Measurements from ENCODE around the gene DDX28.

Gene DDX28

DNA sequence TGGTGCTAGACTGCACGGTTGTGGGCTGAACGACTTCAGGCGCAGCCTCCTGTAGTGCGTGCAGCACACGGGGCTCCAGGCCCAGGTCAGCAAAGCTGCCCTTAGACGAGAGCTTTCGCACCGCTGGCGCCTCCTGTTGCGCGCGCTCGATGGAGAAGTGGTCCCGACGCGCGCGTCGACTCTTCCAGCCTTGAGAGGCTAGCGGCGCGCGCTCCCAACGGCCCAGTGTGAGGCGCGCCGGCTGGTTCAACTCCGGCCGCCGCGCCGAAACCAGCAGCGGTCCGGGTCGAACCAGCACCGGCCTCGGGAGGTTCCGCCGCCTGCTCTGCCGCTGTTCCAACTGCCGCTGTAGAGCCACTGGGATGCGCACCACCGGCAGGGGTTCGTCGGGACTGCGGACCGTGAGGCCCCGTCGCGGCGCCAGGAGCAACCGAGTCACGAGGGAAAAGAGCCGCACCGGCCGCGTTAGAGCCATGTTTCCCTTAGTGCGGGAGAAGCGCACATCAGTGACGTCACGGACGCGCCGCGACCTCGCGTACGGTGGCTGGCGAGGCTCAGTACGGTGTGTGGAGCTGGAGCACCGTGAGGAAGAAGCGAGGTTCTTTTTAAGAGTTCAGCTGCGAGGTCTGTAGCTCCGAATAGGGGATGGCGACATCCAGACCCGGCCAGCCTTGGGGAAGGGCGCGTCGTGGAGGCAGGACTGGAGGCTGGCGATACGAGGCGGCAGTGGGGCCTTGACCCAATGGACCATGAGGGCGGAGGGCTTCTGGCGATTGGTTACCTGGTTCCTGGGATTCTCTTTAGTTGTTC, at the start of gene DDX28, which contains the start of gene DUS2:
Gene DDX28 (minus strand): TSS at position 505 of the 810 bp plus-strand sequence. CDS start 30 bp downstream, at position 475.
Gene DUS2 (plus strand): TSS at position 557 of the 810 bp plus-strand sequence. CDS start 14,740 bp downstream, outside the sequence.
- DNase-seq = peak; percentile 96 to 97 (median 96)

DNA sequence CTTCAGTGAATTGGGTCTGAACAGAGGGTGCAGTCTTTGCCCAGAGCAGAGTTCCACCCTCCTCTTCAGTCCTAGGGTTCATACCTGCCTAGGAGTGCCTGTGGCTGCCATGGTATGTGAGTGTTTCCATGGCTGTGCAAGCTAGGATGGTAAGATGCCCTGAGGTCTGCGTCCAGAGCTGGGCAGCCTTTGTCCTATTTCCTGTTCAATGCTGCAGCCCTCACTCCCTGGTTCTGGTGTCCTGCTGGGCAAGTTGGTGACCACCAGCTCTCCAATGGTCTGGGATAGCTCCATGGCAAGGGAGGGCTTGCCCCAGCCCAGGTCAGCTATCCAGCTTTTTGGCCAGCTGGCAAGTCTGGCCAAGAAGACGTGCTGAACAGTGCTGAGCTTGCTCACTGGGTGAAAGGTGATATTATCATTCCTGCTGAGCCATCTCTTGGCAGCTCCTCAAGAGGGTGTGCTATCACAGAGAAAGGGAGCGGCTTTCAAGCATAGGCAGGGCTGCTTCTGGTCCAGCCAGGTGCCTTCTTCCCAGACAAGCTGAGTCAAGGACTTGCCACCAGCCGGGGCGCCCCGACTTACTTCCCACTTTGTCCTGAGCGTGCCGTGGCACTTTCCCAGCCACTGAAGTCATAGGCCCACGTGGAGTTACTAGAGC, 49.1 kb upstream of the DDX28 start:
- DNase-seq = no peak

DNA sequence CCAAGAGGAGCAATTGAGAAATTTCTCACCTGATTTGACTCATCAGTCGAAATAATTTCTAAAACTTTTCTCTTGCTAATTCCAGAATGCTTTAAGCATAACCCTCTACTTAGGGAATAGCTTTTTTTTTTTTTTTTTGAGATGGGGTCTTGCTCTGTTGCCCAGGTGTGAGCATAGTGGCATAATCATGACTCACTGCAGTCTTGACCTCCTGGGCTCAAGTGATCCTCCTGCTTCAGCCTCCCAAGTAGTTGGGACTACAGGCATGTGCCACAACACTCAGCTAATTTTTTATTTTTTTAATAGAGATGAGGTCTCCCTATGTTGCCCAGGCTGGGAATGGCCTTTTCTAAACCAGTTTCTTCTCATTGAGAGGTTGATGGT, 48.5 kb upstream of the DDX28 start:
- no peak for DNase-seq

- no peak for DNase-seq
Observed at GRCh38 chr16:68070806-68071517, 47.9 kb upstream of the DDX28 start.

DNA sequence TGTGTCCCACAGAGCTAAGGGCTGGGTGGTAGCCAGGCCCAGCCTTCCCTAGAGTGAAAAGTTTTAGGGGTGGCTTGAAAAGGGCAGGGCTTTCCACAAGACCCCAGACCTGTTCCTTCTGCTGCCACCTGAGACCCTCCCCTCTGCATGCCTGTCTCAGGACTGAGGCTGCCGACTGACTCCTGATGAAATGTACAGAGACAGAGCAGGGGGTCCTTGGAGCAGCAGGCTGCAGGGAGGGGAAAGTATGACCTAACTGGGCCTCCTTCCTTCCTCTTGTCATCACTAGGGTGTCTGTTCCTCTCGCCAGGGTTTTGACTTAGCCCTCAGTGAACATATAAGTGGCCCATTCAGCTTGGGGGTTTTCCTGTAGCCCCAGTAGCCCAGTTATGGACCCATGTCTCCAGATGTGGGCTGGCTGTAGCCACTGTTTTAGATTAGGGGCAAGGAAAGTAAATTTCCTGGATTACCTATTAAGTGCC, 47.3 kb upstream of the DDX28 start:
- DNase-seq = no peak

DNA sequence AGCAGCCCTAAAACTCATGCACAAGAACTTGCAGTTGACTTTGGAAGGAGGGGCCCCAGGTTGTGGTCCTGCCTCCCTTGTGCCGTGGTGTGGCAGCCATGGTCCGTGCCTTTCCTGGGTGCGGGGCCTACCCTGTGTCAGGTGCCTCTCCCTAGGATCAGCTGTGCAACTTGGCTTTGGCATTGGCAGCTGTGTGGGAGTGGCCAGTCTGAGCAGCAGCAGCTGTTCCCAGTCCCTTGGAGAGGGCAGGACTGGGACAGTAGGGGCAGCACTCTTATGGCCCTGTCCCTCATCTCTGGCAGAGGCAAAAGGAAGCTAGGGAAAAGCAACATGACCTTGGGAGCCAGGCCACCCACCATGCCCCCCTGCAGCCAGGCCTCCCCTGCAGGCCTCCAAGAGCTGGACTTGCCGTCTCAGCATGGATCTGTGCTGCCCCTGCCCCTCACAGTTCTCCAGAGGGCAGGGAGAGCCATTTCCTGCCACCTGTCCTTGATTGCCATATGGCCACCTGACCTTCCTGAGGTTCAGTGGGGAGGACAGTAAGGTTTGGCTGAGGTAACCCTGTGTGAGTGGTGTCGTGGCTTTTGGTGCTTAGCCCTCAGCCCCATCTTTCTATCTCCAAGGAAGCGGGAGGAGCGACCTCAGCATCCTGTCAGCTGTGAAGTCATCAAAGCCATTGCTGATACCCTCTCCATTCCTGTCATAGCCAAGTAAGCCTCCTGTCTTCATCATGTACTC, 46.6 kb upstream of the DDX28 start:
- no peak for DNase-seq

- DNase-seq = no peak
Observed at GRCh38 chr16:68068926-68069325, 45.9 kb upstream of the DDX28 start.

DNA sequence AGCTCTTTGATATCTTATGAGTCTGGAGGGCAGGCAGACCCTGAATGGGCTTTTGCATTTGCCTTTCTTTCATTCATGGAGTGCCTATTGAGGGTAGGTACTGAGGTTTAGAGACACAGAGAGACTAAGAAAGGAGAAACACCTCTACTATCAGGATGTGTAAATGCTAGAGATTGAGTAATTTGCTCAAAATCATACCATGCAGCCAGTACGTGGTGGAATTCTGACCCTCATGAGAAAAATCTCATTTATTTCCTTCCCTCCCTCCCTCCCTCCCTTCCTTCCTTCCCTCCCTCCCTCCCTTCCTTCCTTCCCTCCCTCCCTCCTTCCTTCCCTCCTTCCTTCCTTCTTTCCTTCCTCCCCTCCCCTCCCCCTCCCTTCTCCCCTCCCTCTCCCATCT, 43.7 kb upstream of the DDX28 start:
- DNase-seq = no peak

- DNase-seq = no peak
Observed at GRCh38 chr16:68065716-68066305, 42.8 kb upstream of the DDX28 start.

GRCh38 chr16:68064791-68065365, 41.8 kb upstream of the DDX28 start:
- peak; percentile 75 to 84 (median 81) for DNase-seq

DNA sequence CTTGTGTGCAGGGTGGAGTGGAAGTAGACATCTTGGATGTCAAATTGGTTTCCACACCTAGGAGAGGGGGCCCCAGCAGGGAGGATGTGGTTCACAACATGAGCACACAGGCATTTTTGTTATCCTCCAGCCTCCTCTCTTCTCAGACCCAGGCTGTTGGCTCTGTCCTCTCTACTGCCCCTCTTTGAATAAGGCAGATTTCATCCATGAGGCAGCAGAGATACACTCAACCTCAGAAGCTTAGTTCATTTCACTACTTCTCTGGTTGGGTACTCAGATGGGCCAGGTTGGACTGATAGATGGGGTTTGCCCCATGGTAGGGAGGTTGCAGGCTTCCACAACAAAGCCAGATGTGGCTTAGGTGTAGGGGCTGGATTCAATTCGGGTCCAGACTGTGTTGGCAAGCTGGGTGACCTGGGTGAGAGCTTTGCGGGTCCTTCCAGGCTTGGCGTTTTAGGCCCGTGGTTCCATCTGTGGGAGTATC, 39.9 kb upstream of the DDX28 start:
- DNase-seq = no peak

DNA sequence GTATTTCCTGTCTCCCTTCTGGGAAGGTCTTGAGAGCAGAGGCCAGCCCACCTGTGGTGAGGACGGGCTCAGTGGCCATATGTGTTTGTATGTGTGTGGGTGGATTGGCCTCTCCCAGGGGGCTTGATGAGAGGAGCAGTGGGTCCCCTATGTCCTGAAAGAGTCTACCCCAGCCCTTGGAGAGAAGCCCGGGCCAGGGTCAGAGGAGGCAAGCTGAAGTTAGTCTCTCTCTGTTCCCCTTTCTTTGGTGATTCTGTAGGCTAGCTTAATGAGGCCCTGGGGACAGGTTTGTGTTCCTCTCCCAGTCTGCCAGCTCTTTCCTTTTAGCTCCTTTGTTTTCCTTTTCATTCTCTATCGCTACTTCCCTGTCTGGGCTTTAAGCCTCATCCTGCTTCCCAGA, 38.4 kb upstream of the DDX28 start:
- DNase-seq = no peak

GRCh38 chr16:68059804-68060203, 36.8 kb upstream of the DDX28 start:
- DNase-seq = no peak

DNA sequence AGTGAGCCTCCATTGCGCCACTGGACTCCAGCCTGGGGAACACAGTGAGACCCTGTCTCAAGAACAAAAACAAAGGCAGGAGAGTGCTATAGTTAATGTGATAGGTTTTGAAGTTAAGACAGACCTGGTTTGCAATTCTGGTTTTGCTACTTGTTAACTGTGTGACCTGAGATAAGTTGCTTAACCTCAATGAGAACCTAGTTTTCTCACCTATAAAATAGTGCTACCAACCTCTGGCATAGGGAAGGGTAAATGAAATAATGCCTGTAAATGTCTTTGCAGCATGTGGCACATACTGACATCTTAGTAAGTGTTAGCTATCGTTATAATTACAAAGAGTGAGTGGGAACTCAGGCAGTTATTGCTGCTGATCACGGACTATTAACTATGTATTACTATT, 32.4 kb upstream of the DDX28 start:
- DNase-seq = no peak

- peak; percentile 49 to 59 (median 58) for DNase-seq
Observed at GRCh38 chr16:68049449-68049848, 26.4 kb upstream of the DDX28 start.

GRCh38 chr16:68047987-68048386, 25.0 kb upstream of the DDX28 start:
- no peak for DNase-seq

DNA sequence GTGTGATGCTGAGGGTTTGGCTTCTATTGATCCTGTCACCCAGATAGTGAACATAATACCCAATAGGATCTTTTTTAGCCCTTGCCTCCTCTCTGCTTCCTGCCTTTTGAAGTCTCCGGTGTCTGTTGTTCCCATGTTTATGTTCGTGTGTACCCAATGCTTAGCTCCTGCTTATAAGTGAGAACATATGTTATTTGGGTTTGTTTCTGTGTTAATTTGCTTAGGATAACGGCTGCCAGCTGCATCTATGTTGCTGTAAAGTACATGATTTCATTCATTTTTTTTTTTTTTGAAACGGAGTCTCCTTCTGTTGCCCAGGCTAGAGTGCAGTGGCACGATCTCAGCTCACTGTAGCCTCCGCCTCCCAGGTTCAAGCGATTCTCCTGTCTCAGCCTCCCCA, 23.1 kb upstream of the DDX28 start:
- DNase-seq = no peak

- DNase-seq = peak; percentile 65 to 77 (median 76)
Observed at GRCh38 chr16:68041783-68042182, 18.8 kb upstream of the DDX28 start.

DNA sequence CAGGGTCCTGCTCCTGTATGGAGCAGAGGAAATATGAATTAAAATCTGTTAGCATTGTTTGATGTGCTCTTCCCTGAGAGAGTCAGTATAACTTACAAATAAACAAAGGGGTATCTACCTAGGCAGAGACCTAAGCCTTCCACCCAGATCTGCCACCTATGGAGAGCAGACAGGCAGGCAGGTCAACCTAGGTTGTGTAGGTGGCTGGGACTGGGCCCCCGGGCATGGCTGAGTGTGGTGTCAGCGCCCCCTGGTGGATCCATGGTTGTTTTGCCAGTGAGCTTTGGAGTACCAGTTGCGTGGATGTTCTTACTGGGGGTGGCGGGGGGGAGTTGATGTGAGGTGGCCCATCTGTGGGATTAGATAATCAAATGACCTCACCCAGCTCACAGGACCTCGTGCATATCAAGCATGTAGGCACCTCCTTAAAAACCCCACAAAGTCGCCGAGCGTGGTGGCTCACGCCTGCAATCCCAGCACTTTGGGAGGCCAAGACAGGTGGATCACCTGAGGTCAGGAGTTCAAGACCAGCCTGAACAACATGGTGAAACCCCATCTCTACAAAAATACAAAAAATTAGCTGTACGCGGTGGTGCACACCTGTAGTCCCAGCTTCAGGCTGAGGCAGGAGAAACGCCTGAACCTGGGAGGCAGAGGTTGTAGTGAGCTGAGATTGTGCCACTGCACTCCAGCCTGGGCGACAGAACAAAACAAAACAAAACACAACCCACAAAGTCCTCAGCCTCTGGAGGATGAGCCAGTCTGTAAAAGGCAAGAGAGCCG, 17.7 kb upstream of the DDX28 start:
- peak; percentile 74 to 87 (median 80) for DNase-seq

DNA sequence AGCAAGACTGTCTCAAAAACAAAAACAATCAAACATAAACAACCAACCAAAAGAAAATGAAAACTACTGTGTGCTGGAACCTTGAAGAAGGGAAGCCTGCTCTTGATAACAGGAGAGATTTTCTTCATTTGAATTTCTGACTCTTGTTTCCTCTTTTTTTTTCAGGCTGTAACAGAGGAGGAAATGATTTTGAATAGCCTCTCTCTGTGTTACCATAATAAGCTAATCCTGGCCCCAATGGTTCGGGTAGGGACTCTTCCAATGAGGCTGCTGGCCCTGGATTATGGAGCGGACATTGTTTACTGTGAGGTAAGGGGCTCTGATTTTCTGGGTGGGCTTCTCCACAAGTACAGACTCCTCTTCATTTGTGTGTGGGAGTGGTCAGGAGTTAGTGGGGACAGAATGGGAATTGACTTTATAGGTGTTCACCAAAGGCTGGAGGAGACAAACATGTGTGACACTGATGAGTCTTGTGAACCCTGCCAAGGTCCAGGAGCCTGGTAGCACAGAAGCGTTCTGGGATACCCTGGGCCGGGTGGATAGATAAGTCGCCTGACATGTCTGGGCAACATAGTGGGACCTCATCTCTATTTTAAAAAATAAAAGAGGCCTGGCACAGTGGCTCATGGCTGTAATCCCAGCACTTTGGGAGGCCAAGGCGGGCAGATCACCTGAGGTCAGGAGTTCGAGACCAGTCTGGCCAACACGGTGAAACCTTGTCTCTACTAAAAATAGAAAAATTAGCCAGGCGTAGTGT, 15.0 kb upstream of the DDX28 start:
- peak in 2 of 3 donors; percentile 7 to 44 for DNase-seq

Data from suppressor macrophage treated with lipopolysaccharide for 1 hour (primary cell).